Stimulated activated CD8-positive, alpha-beta memory T cell treated with anti-CD3 and anti-CD28 coated beads, Interleukin-12 subunit alpha, Interleukin-12 subunit beta, amount 100 ng/mL, for 24 hours (primary cell): ENCODE measurements around the gene TMEM161B.
"Not testable (repeated sequence)": the region's sequence is repeated elsewhere in the genome, so short reads cannot be mapped to it uniquely, and the experiment has no call there.

Source experiments
- DNase-seq: peaks from one replicate; pipeline ENCODE4 v3.0.0-alpha.2; 2020; ENCODE audit errors: extremely low read depth

Gene TMEM161B

DNA sequence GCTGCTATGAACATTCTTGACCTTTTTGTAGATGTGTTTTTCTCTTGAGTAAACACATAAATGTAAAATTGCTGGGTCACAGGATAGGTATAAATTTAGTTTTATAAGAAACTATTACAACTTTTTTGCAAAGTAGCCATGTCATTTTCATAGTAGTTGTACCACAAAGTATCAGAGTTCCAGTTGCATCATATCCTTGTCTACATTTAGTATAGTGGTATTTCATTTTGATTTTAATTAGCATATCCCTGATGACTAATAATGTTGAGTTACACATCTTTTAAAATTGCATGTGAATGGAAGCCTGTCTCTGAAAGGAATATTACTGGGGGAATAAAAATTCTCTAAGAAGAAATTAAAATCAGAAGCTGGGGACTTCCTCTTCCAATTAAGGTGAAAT, 85.4 kb downstream of the TMEM161B start:
- no peak for DNase-seq

DNA sequence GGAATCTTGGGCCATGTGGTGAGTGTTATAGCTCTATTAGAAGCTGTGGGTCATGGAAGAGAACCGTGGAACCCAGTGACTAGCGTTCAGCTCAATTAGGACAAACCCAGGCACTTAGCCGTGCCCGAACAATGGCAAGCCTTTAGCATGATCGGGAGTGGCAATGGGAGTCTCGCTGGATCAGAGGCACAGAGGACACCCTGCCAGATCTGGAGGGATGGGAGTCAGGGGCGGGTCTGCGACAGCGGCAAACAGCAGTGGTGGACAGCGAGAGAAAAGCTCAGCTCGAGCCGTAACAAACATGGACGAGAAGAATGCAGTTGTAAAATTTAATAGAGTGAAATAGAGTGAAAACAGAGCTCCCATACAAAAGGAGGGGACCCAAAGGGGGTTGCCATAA, 91.2 kb downstream of the TMEM161B start:
- not testable (repeated sequence) for DNase-seq

GRCh38 chr5:88172847-88173758, 95.5 kb downstream of the TMEM161B start:
- DNase-seq, result no peak

DNA sequence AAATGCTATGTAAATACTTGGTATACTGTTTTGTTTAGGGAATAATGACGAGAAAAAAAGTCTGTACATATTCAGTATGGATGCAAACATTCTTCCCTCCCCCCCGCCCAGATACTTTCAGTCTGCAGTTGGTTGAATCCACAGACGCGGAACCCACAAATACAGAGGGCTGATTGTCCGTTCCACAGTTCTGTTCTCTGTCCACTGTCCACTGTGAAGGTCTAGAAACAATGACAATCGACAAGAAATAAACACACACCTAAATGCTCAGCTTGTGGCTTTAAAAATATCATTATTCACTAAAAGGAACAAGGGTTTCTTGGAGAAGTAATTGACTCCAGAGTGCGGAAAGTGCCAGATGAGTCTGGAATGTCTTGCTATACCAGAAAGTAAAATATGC, 109.1 kb downstream of the TMEM161B start:
- DNase-seq, result no peak

- DNase-seq, result no peak
Observed at GRCh38 chr5:88158056-88158455, 110.6 kb downstream of the TMEM161B start.

- DNase-seq, result no peak
Observed at GRCh38 chr5:88154891-88155290, 113.8 kb downstream of the TMEM161B start.

- no peak for DNase-seq
Observed at GRCh38 chr5:88150747-88151146, 117.9 kb downstream of the TMEM161B start.

GRCh38 chr5:88145611-88146467, 122.8 kb downstream of the TMEM161B start:
- no peak for DNase-seq

GRCh38 chr5:88145221-88145610, 123.4 kb downstream of the TMEM161B start:
- DNase-seq, result no peak
